ENCODE measurements around the gene CHST13. TPM values are rescaled to one million over a fixed set of nuclear protein-coding genes. Genes with fewer than 3 reads are reported as not detected.

Gene CHST13
- total and polyA plus RNA-seq, 2 of the 4 experiments (the other 2 are of a cell fraction), result not detected

GRCh38 chr3:126496894-126497850 is 26.8 kb upstream of the CHST13 start:
- WGBS, 2 experiments (ENCODE audit: extremely low coverage in 2 of 2, insufficient read length in 1 of 2), result 45% methylated on average over 9 of the region's 21 CpGs; no CpG with 5 or more reads in 1 of the 2 experiments
- no peak overlapping the region for H2AFZ ChIP-seq (replicated peaks; ENCODE audit: low read length, poor library complexity)
- no peak overlapping the region for H2AK9ac ChIP-seq (replicated peaks; ENCODE audit: low read depth, low read length, poor library complexity)
- no peaks in the 10 kb centered on the region for H3K9me1 ChIP-seq (ENCODE audit: insufficient read depth, low read length)
- no peak overlapping the region for H3K14ac ChIP-seq (replicated peaks; ENCODE audit: low read depth, low read length)
- H2BK120ac ChIP-seq (ENCODE audit: low read depth, low read length), result no peak overlapping the region
- H3K9ac ChIP-seq (ENCODE audit: low read depth, low read length), result no peak overlapping the region
- H3K23ac ChIP-seq (ENCODE audit: low read depth, low read length), result no peak overlapping the region
- no peak overlapping the region for H4K8ac ChIP-seq (ENCODE audit: low read depth in 2 of 2, low read length in 2 of 2)
- H2AK5ac ChIP-seq (ENCODE audit: low read depth, low read length), result no peak overlapping the region
- DNase-seq (no peak), ATAC-seq (ENCODE audit: low read depth) (no peak)
- H3K4ac ChIP-seq (ENCODE audit: low read depth, low read length), result no peak overlapping the region
- TF ChIP-seq NFE2L2 (IDR thresholded peaks at IDR 0.05; ENCODE audit: low read depth, low read length), result no peak
- no peak for TF ChIP-seq RFX5 (IDR thresholded peaks at IDR 0.05; ENCODE audit: low read depth, low read length)
- TF ChIP-seq CHD1 (IDR thresholded peaks at IDR 0.05; ENCODE audit: low read depth, low read length), result no peak
- TF ChIP-seq CEBPB (IDR thresholded peaks at IDR 0.05; ENCODE audit: low read depth, low read length), result no peak
- no peak for TF ChIP-seq RCOR1 (IDR thresholded peaks at IDR 0.05; ENCODE audit: insufficient replicate concordance, low read length)
- TF ChIP-seq CTCF (conservative IDR thresholded peaks at IDR 0.05; ENCODE audit: low read depth, low read length), result no peak
- no peak for TF ChIP-seq FOS (IDR thresholded peaks at IDR 0.05; ENCODE audit: low read depth, low read length)
- TF ChIP-seq BHLHE40 (IDR thresholded peaks at IDR 0.05; ENCODE audit: low read depth, low read length), result no peak
- TF ChIP-seq MAZ (IDR thresholded peaks at IDR 0.05; ENCODE audit: borderline replicate concordance, low read depth, low read length), result no peak
- TF ChIP-seq RAD21 (IDR thresholded peaks at IDR 0.05; ENCODE audit: low read length), result no peak
- TF ChIP-seq MAFK (IDR thresholded peaks at IDR 0.05; ENCODE audit: low read depth, low read length), result no peak
- TF ChIP-seq MXI1 (IDR thresholded peaks at IDR 0.05; ENCODE audit: borderline replicate concordance, low read depth, low read length), result no peak
- no peak for TF ChIP-seq SMC3 (IDR thresholded peaks at IDR 0.05; ENCODE audit: low read depth, low read length)
- TF ChIP-seq POLR2A (IDR thresholded peaks at IDR 0.05; ENCODE audit: low read depth, low read length), result no peak
- TF ChIP-seq ELK1 (IDR thresholded peaks at IDR 0.05; ENCODE audit: borderline replicate concordance, low read depth, low read length), result no peak
- peaks cover 19% of the 10 kb centered on the region; the same call in 1 of the 2 replicates for H3K27me3 ChIP-seq (ENCODE audit: control insufficient read depth, insufficient read depth, low read length)
- no peak overlapping the region for H2BK20ac ChIP-seq (ENCODE audit: low read depth, low read length)
- H2BK5ac ChIP-seq (ENCODE audit: low read depth, low read length, poor library complexity, severe bottlenecking), result no peak overlapping the region
- H3K4me2 ChIP-seq (ENCODE audit: low read depth, low read length), result no peak overlapping the region
- H3K4me1 ChIP-seq (ENCODE audit: control insufficient read depth, insufficient read depth, low read length), result no peaks in the 10 kb centered on the region
- no peak overlapping the region for H3K18ac ChIP-seq (ENCODE audit: low read depth, low read length)
- ChIA-PET CTCF (no interaction called here), POLR2A (ENCODE audit: unreplicated experiment) (no interaction called here)
- BruUV-seq (replicated peaks), result no TSS peak
- no peak overlapping the region for H4K5ac ChIP-seq (ENCODE audit: low read depth, low read length)
- no peak overlapping the region for H2BK15ac ChIP-seq (ENCODE audit: low read depth, low read length)
- H4K91ac ChIP-seq (ENCODE audit: insufficient read depth, low read depth, low read length), result no peak overlapping the region
- H4K20me1 ChIP-seq (ENCODE audit: insufficient read depth, low read length), result no peaks in the 10 kb centered on the region
- no peaks in the 10 kb centered on the region for H3K79me1 ChIP-seq (ENCODE audit: low read depth in 1 of 2, low read length in 2 of 2)
- intact Hi-C loops (cut with micrococcal nuclease) (no loop called here), in situ Hi-C loops (cut with MboI; ENCODE audit: low sequenced_read_pairs) (no loop called here), dilution Hi-C loops (cut with HindIII; ENCODE audit: low sequenced_read_pairs, unreplicated experiment) (no loop called here)
- no peaks in the 10 kb centered on the region for H3K9me3 ChIP-seq (ENCODE audit: control insufficient read depth, insufficient read depth, low read length)
- H3K36me3 ChIP-seq (ENCODE audit: control insufficient read depth, insufficient read depth, low read length), result no peaks in the 10 kb centered on the region
- H3K4me3 ChIP-seq (ENCODE audit: insufficient read depth, low read depth, low read length), result no peak overlapping the region
- H3K56ac ChIP-seq (ENCODE audit: extremely low read depth, insufficient read depth, low read length), result no peak overlapping the region
- no peak overlapping the region for H3K27ac ChIP-seq (ENCODE audit: insufficient read depth, low read length)
